GM21423 (cell line): Measurements from ENCODE around the gene CRABP1.

Source experiments
- ATAC-seq: cut with Tn5 transposase; IDR thresholded peaks from one replicate; pipeline ENCODE4 v1.9.1; 2021; ENCODE audit warnings: mild to moderate bottlenecking, moderate library complexity; ENCODE audit not compliant: unreplicated experiment

CRABP1 gene

DNA sequence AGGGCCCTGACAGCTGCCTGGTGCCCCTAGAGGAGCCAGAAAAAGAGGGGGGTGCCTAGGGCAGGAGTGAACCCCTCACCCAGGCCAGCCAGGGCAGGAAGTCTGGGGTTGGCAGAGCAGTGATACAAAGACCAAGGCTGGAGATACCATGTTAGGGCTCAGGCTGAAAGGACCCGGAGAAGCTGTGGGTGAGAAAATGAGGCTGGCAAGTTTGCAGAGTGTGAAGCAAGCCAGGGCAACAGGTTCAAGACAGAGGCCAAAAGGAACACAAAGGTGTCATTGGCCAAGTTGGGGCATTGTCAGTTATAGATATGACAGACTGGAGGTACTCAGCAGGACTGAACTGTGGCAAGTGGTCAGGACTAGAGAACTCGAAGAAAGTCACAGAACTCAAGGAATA lies 57.2 kb downstream of the CRABP1 start:
- no peak for ATAC-seq
